Neuronal stem cell (in vitro differentiated cells): ENCODE results near the gene BANF2.

ENCODE experiments used
- DNase-seq: peaks from one replicate; pipeline ENCODE4 v3.0.0-alpha.2; 2013; ENCODE audit warnings: low spot score
- H2AFZ ChIP-seq: one replicate; pipeline ENCODE4 v1.6.1; 2013; ENCODE audit warnings: mild to moderate bottlenecking, low read length, inconsistent platforms
- H2AK5ac ChIP-seq: 2 replicates; pipeline ENCODE4 v1.6.1; 2013; ENCODE audit warnings: low read depth, mild to moderate bottlenecking, inconsistent platforms, low read length, moderate library complexity, mixed read lengths
- H2BK120ac ChIP-seq: 2 replicates; pipeline ENCODE4 v1.6.1; 2013; ENCODE audit warnings: low read depth, mild to moderate bottlenecking, inconsistent platforms, low read length, moderate library complexity, mixed read lengths
- H2BK12ac ChIP-seq: one replicate; pipeline ENCODE4 v1.6.1; 2013; ENCODE audit warnings: low read length, inconsistent platforms
- H2BK15ac ChIP-seq: 2 replicates; pipeline ENCODE4 v1.6.1; 2013; ENCODE audit warnings: mild to moderate bottlenecking, low read length, inconsistent platforms, mixed read lengths
- H2BK5ac ChIP-seq: one replicate; pipeline ENCODE4 v1.6.1; 2013; ENCODE audit warnings: inconsistent platforms, mild to moderate bottlenecking, low read length, moderate library complexity
- H3K14ac ChIP-seq: one replicate; pipeline ENCODE4 v1.6.1; 2013; ENCODE audit warnings: low read length, inconsistent platforms
- H3K18ac ChIP-seq: 2 replicates; pipeline ENCODE4 v1.6.1; 2013; ENCODE audit warnings: low read length, inconsistent platforms
- H3K23ac ChIP-seq: 2 replicates; pipeline ENCODE4 v1.6.1; 2013; ENCODE audit warnings: low read depth, mild to moderate bottlenecking, mixed read lengths, low read length, inconsistent platforms; ENCODE audit not compliant: poor library complexity
- H3K27ac ChIP-seq: replicated peaks from 3 replicates; pipeline ENCODE4 v1.5.1; 2013; ENCODE audit warnings: low read length, inconsistent platforms
- H3K27me3 ChIP-seq, 3 experiments: 2 replicates each; pipeline ENCODE4 v1.6.1; 2013; ENCODE audit warnings: low read length in 3 of 3, mild to moderate bottlenecking in 2 of 3, inconsistent platforms in 1 of 3, low read depth in 1 of 3, mixed read lengths in 1 of 3, moderate library complexity in 1 of 3; ENCODE audit not compliant: control insufficient read depth in 3 of 3, insufficient read depth in 3 of 3
- H3K36me3 ChIP-seq, 2 donors: replicated peaks in 1 of 2; 2 replicates each; pipeline ENCODE4 v1.6.1; 2013; ENCODE audit warnings: low read length in 2 of 2; ENCODE audit not compliant: control insufficient read depth in 2 of 2, insufficient read depth in 2 of 2
- H3K4ac ChIP-seq: 2 replicates; pipeline ENCODE4 v1.6.1; 2013; ENCODE audit warnings: inconsistent platforms, mild to moderate bottlenecking, low read length, moderate library complexity
- H3K4me1 ChIP-seq, 2 donors: 1 replicate in 1 of 2; 2 replicates in 1 of 2; pipeline ENCODE4 v1.6.1; 2013; ENCODE audit warnings: low read length in 2 of 2, low read depth in 1 of 2; ENCODE audit not compliant: control insufficient read depth in 2 of 2, insufficient read depth in 1 of 2
- H3K4me2 ChIP-seq: one replicate; pipeline ENCODE4 v1.6.1; 2013; ENCODE audit warnings: mild to moderate bottlenecking, low read length, inconsistent platforms; ENCODE audit not compliant: insufficient read depth, poor library complexity, severe bottlenecking
- H3K4me3 ChIP-seq, 2 donors: 2 replicates each; pipeline ENCODE4 v1.5.1; 2013; ENCODE audit warnings: low read length in 2 of 2, mild to moderate bottlenecking in 2 of 2, inconsistent platforms in 1 of 2, moderate library complexity in 1 of 2
- H3K79me1 ChIP-seq: one replicate; pipeline ENCODE4 v1.6.1; 2013; ENCODE audit warnings: low read depth, mild to moderate bottlenecking, inconsistent platforms, low read length, moderate library complexity
- H3K9ac ChIP-seq: one replicate; pipeline ENCODE4 v1.6.1; 2013; ENCODE audit warnings: mild to moderate bottlenecking, low read depth, low read length, inconsistent platforms; ENCODE audit not compliant: poor library complexity
- H3K9me3 ChIP-seq, 2 donors: replicated peaks in 1 of 2; 2 replicates each; pipeline versions ENCODE3 to v1.6.1; 2013; ENCODE audit warnings: low read length in 2 of 2, mild to moderate bottlenecking in 2 of 2, inconsistent platforms in 1 of 2, low read depth in 1 of 2, mixed read lengths in 1 of 2, moderate library complexity in 1 of 2; ENCODE audit not compliant: control insufficient read depth in 2 of 2, insufficient read depth in 1 of 2
- H4K8ac ChIP-seq: one replicate; pipeline ENCODE4 v1.6.1; 2013; ENCODE audit warnings: low read depth, mild to moderate bottlenecking, inconsistent platforms, low read length, moderate library complexity
- H4K91ac ChIP-seq: one replicate; pipeline ENCODE4 v1.6.1; 2013; ENCODE audit warnings: low read length, low read depth, mild to moderate bottlenecking, inconsistent platforms; ENCODE audit not compliant: poor library complexity
- WGBS, 2 donors: extraction: QIAGEN DNeasy Blood & Tissue Kit; methylation state at CpG; one replicate each; pipeline ENCODE4 v1.1.7; 2013; ENCODE audit warnings: missing lambda C conversion rate in 2 of 2, mixed read lengths in 1 of 2; ENCODE audit not compliant: insufficient read length in 2 of 2, insufficient replicate concordance in 1 of 2; ENCODE audit errors: extremely low coverage in 2 of 2; 5-methylcytosine and 5-hydroxymethylcytosine counted together

BANF2 gene

GRCh38 chr20:17680836-17681725, 18.7 kb upstream of the BANF2 start:
- peak overlapping the region; percentile 94 for H3K4me2 ChIP-seq
- no peak overlapping the region for H4K91ac ChIP-seq
- peak; percentile 72 for DNase-seq
- no peaks in the 10 kb centered on the region for H3K36me3 ChIP-seq
- no peak overlapping the region for H4K8ac ChIP-seq
- peaks cover 0 to 9% of the 10 kb centered on the region in 2 donors for H3K4me1 ChIP-seq
- H3K9me3 ChIP-seq: no peaks in the 10 kb centered on the region
- H3K4me3 ChIP-seq: peak overlapping the region; percentile 71 to 98
- peak overlapping the region; percentile 94 for H2AFZ ChIP-seq
- H2BK5ac ChIP-seq: no peak overlapping the region
- H3K14ac ChIP-seq: no peak overlapping the region
- H3K9ac ChIP-seq: peak overlapping the region; percentile 64
- no peak overlapping the region for H3K23ac ChIP-seq
- no peak overlapping the region for H2BK12ac ChIP-seq
- no peak overlapping the region for H3K27ac ChIP-seq
- H3K27me3 ChIP-seq: peaks cover 0 to 17% (median 2%) of the 10 kb centered on the region in 3 experiments
- H2BK120ac ChIP-seq: no peak overlapping the region
- no peak overlapping the region for H3K4ac ChIP-seq
- H2BK15ac ChIP-seq: no peak overlapping the region
- H3K79me1 ChIP-seq: no peaks in the 10 kb centered on the region
- H3K18ac ChIP-seq: peak overlapping the region; percentile 86
- H2AK5ac ChIP-seq: peak overlapping the region; percentile 42
- no CpG with 5 or more reads among the region's 110 CpGs for WGBS, 2 donors

GRCh38 chr20:17681726-17682102, 18.1 kb upstream of the BANF2 start:
- H3K9ac ChIP-seq: peak overlapping the region; percentile 87

GRCh38 chr20:17682103-17682888, 17.5 kb upstream of the BANF2 start, which contains the start of gene RRBP1:
TSS of gene RRBP1 (minus strand) at chr20:17682242. CDS start at chr20:17660507, 21,735 bp downstream.
- Histone ChIP-seq H3K4me2 (peak within 1 kb of the TSS; percentile 94), H3K23ac (peak within 1 kb of the TSS; percentile 61), H2AFZ (peak within 1 kb of the TSS; percentile 94), H2BK12ac (no peak within 1 kb of the TSS), H2AK5ac (no peak within 1 kb of the TSS), H4K8ac (no peak within 1 kb of the TSS), H3K4me1 (peaks cover 0 to 9% of the 10 kb centered on the region in 2 donors), H3K4me3 (peak within 1 kb of the TSS; percentile 71 to 98), H3K79me1 (no peaks in the 10 kb centered on the region), H2BK120ac (no peak within 1 kb of the TSS), H2BK5ac (no peak within 1 kb of the TSS), H3K14ac (no peak within 1 kb of the TSS), H3K4ac (no peak within 1 kb of the TSS), H3K27ac (peak within 1 kb of the TSS; percentile 62), H3K27me3 (peaks cover 0 to 29% (median 2%) of the 10 kb centered on the region in 3 experiments), H2BK15ac (peak within 1 kb of the TSS; percentile 7), H4K91ac (no peak within 1 kb of the TSS), H3K9ac (peak within 1 kb of the TSS; percentile 87), H3K18ac (peak within 1 kb of the TSS; percentile 98), H3K36me3 (no peaks in the 10 kb centered on the region), H3K9me3 (no peaks in the 10 kb centered on the region)
- peak; percentile 97 for DNase-seq
- WGBS, 2 donors: no CpG with 5 or more reads among the region's 79 CpGs

More at GRCh38 chr20:17681726-17682102, 18.1 kb upstream of the BANF2 start:
- H3K4ac ChIP-seq: no peak overlapping the region
- peak overlapping the region; percentile 93 for H3K18ac ChIP-seq
- H3K4me1 ChIP-seq: peaks cover 0 to 9% of the 10 kb centered on the region in 2 donors
- H3K23ac ChIP-seq: peak overlapping the region; percentile 61
- H3K27me3 ChIP-seq: peaks cover 0 to 24% (median 2%) of the 10 kb centered on the region in 3 experiments
- no peaks in the 10 kb centered on the region for H3K9me3 ChIP-seq
- H2BK12ac ChIP-seq: no peak overlapping the region
- H3K79me1 ChIP-seq: no peaks in the 10 kb centered on the region
- no peak overlapping the region for H2AK5ac ChIP-seq
- H3K36me3 ChIP-seq: no peaks in the 10 kb centered on the region
- DNase-seq: no peak
- WGBS, 2 donors: no CpG with 5 or more reads among the region's 65 CpGs
- no peak overlapping the region for H3K14ac ChIP-seq
- no peak overlapping the region for H2BK120ac ChIP-seq
- H2AFZ ChIP-seq: peak overlapping the region; percentile 94
- H3K4me3 ChIP-seq: peak overlapping the region; percentile 71 to 98
- no peak overlapping the region for H3K27ac ChIP-seq
- H4K8ac ChIP-seq: no peak overlapping the region
- peak overlapping the region; percentile 46 for H3K4me2 ChIP-seq
- H4K91ac ChIP-seq: no peak overlapping the region
- H2BK15ac ChIP-seq: no peak overlapping the region
- no peak overlapping the region for H2BK5ac ChIP-seq

- Histone ChIP-seq H2BK15ac (peak overlapping the region; percentile 7), H2AFZ (peak overlapping the region; percentile 94), H3K79me1 (no peaks in the 10 kb centered on the region), H3K27ac (no peak overlapping the region), H3K9me3 (no peaks in the 10 kb centered on the region), H3K9ac (no peak overlapping the region), H3K14ac (no peak overlapping the region), H2BK5ac (no peak overlapping the region), H3K27me3 (peaks cover 0 to 29% (median 4%) of the 10 kb centered on the region in 3 experiments), H2BK12ac (no peak overlapping the region), H3K4ac (no peak overlapping the region), H3K4me2 (peak overlapping the region; percentile 35), H2BK120ac (no peak overlapping the region), H3K4me3 (peak overlapping the region; percentile 71 to 75), H3K18ac (no peak overlapping the region), H3K23ac (no peak overlapping the region), H2AK5ac (no peak overlapping the region), H4K8ac (no peak overlapping the region), H3K36me3 (no peaks in the 10 kb centered on the region), H4K91ac (no peak overlapping the region), H3K4me1 (peaks cover 0 to 9% of the 10 kb centered on the region in 2 donors)
- no peak for DNase-seq
- no CpG with 5 or more reads among the region's 10 CpGs for WGBS, 2 donors
These were observed 16.9 kb upstream of the BANF2 start for GRCh38 chr20:17682889-17683198.
